Ovary (tissue), 10 donors: ENCODE data around the gene PFKP. TPM values are rescaled to one million over a fixed set of nuclear protein-coding genes. Genes with fewer than 3 reads are reported as not detected.

Experiments
- DNase-seq, 5 donors: peaks; one replicate each; pipeline ENCODE4 v3.0.0-alpha.2; 2019 to 2020
- H3K27ac ChIP-seq, 2 donors: fragments of 200-600 bp; one replicate each; pipeline versions ENCODE4 v1.5.1 to v1.8.0; 2019 to 2022
- H3K27me3 ChIP-seq: fragments of 200-600 bp; one replicate; pipeline ENCODE4 v1.8.0; 2022
- H3K36me3 ChIP-seq: fragments of 200-600 bp; sonication (generic); one replicate; pipeline ENCODE4 v1.5.1; 2019
- H3K4me1 ChIP-seq: one replicate; pipeline ENCODE4 v1.8.1; 2013; ENCODE audit warnings: mild to moderate bottlenecking, moderate library complexity; ENCODE audit not compliant: insufficient read depth
- H3K4me3 ChIP-seq: fragments of 200-600 bp; sonication (generic); one replicate; pipeline ENCODE4 v1.5.1; 2017
- H3K9me3 ChIP-seq, 2 donors: fragments of 200-600 bp in 1 of 2; sonication (generic) in 1 of 2; one replicate each; pipeline versions ENCODE4 v1.5.1 to v1.8.1; 2013 to 2019; ENCODE audit warnings: mild to moderate bottlenecking in 1 of 2, moderate library complexity in 1 of 2
- CTCF ChIP-seq, 3 donors: fragments of 450-650 bp in 2 of 3; fragments of 200-600 bp in 1 of 3; IDR thresholded peaks; one replicate each; pipeline versions ENCODE4 v1.5.1 to v1.8.0; 2016 to 2022; ENCODE audit warnings: antibody characterized with exemption in 3 of 3, mild to moderate bottlenecking in 1 of 3
- EP300 ChIP-seq: sonication (generic); formaldehyde crosslinking; IDR thresholded peaks from one replicate; pipeline ENCODE4 v1.6.1; 2017; ENCODE audit warnings: antibody characterized with exemption
- POLR2A ChIP-seq: fragments of 450-650 bp; IDR thresholded peaks from one replicate; pipeline ENCODE4 v1.6.1; 2017; ENCODE audit warnings: antibody characterized with exemption, mild to moderate bottlenecking, moderate library complexity
- WGBS, 3 donors: extraction: QIAGEN DNeasy Blood & Tissue Kit in 1 of 3; methylation state at CpG; one replicate each; pipeline versions ENCODE4 v1.1.5 to v1.1.7; 2013 to 2017; 5-methylcytosine and 5-hydroxymethylcytosine counted together
- intact Hi-C, 4 donors: fragments of 100-400 bp; cut with DNase I; formaldehyde crosslinking; loops; one replicate each; pipeline versions ENCODE4 v1.11.0 to v1.15.1; 2022 to 2023
- long read RNA-seq, 3 donors: library from polyadenylated mRNA in 2 of 3; unstranded in 2 of 3; transcript quantifications; one replicate each; pipeline ENCODE4 v2.0.0 and lab custom pipeline, GENCODE V29; 2021 to 2026
- polyA plus RNA-seq, 2 donors: library from polyadenylated mRNA; stranded (reverse); fragments of 200-250 nt in 1 of 2; fragments of 350-450 nt in 1 of 2; fragmentation: Illumina TruSeq in 1 of 2; extraction: RNeasy Lipid Tissue Mini Kit (QIAGEN cat#74804) in 1 of 2; gene quantifications; one replicate each; pipeline ENCODE4 v1.2.3, GENCODE V29; 2013 to 2014
- total RNA-seq, 7 donors: library from RNA; depleted of rRNA in 2 of 7; stranded (reverse); fragments of >200 nt in 2 of 7; fragmentation: NEBNext Ultra II Directional in 3 of 7; extraction: Animal tissue kit (Norgen Biotek cat#: 25700) in 3 of 7; gene quantifications; one replicate each; pipeline versions ENCODE4 v1.1.0 to v1.2.4, GENCODE V29; 2016 to 2023
- donor health status: DM: no; HTN: no; CAD: no; lungs with moderate emphysema.
- donor health status: DM: no; HTN: no; CAD: no.
- donor health status: Bipolar disorder and iron deficiency.
- donor health status: DM: yes; HTN: yes; CAD: no.
- donor health status: DM: no; HTN: no; CAD: no.
- donor health status: DM: yes; HTN: yes; CAD: no.

Gene PFKP
- 10 to 100 TPM; 12.4 to 43.4 (median 23.1) TPM for total RNA-seq
- polyA plus RNA-seq: 10 to 100 TPM; 19.6 to 74.9 TPM
- long read RNA-seq, donor 1, transcript PFKP-203 (22 exons, 2,654 nt): major isoform, 128 of 164 reads
- long read RNA-seq, donor 1, partial matches to known transcripts: 17 of 164 reads
- long read RNA-seq, donor 1, other reads (novel, unspliced or antisense): 18 of 164 reads
- long read RNA-seq, donor 2, partial matches to known transcripts: 6 of 8 reads
- long read RNA-seq, donor 2, other reads (novel, unspliced or antisense): 0 of 8 reads
- long read RNA-seq, donor 3, transcript PFKP-203 (22 exons, 2,654 nt): major isoform, 50 of 67 reads
- long read RNA-seq, donor 3, partial matches to known transcripts: 6 of 67 reads
- long read RNA-seq, donor 3, other reads (novel, unspliced or antisense): 11 of 67 reads

DNA sequence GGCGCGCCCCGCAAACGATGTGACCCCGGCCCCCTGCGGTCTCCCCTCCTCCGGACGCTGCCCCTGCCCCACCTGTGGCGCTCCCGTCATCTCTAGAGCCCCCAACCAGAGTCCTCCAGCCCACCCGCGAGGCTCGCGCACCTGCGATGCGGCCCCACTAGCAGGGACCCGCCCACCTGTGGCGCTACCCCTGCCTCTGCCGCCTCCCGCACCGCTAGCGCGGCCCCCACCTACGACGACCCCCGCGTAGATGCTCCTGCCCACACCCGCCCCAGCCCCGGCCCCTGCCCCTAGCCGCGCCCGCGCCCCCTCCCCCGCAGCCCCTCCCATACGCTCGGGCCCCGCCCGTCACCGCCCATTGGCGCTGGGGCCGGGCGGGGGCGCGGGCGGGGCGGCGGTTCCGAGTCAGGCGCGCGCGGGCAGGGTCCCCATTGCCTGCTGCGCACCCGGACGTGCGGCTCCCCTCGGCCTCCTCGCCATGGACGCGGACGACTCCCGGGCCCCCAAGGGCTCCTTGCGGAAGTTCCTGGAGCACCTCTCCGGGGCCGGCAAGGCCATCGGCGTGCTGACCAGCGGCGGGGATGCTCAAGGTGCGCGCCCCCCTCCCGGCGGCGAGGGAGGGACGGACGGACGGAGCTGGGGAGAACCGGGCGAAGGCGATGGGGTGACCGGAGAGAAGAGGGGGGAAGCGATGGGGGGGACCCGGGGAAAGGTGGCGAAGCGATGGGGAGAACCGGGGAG, at the start of gene PFKP:
PFKP (plus strand) TSS at position 431 of the 741 bp plus-strand sequence; CDS start at position 479, 48 bp downstream.
- H3K27me3 ChIP-seq: no peaks in the 10 kb centered on the region
- H3K4me3 ChIP-seq: peak within 1 kb of the TSS; percentile 58
- intact Hi-C loops: no loop called here
- WGBS, 3 donors: 0 to 1% (median 1%) methylated on average over 34 to 86 of the region's 86 CpGs
- DNase-seq: peak in 4 of 5 donors; percentile 36 to 72 (median 59)
- H3K36me3 ChIP-seq: no peaks in the 10 kb centered on the region
- H3K9me3 ChIP-seq: no peaks in the 10 kb centered on the region
- TF ChIP-seq POLR2A (no peak), EP300 (no peak), CTCF (IDR thresholded peaks at IDR 0.05) (no peak)
- peak within 1 kb of the TSS; percentile 31 to 45 for H3K27ac ChIP-seq
- H3K4me1 ChIP-seq: peaks cover 9% of the 10 kb centered on the region

DNA sequence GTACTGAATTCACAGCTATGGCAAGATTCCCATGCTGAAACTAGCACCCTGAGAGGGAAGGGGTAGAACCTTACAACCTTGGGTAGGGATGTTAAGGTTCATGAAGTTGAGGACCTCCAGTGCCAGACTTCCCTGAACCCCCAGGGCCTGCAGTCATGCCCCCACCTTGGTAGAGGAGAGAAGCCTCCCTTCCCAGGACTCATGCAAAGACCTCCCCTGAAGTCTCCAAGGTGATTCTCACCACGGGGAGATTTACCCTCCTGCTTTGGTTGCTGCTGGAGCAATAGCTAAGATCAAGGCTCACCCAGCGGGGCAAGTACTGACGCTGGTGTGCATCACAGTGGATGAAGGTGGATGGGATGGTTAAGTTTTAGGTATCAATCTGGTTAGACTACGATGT, 49.1 kb upstream of the PFKP start:
- H3K9me3 ChIP-seq: no peaks in the 10 kb centered on the region
- no peak overlapping the region for H3K4me3 ChIP-seq
- no peak overlapping the region for H3K27ac ChIP-seq
- no peaks in the 10 kb centered on the region for H3K36me3 ChIP-seq
- intact Hi-C loops: no loop called here
- no peaks in the 10 kb centered on the region for H3K27me3 ChIP-seq
- TF ChIP-seq CTCF (IDR thresholded peaks at IDR 0.05): no peak
- no peak for TF ChIP-seq POLR2A
- TF ChIP-seq EP300: no peak
- no peak for DNase-seq
- no peaks in the 10 kb centered on the region for H3K4me1 ChIP-seq
- 81 to 95% (median 89%) methylated on average over 4 of the region's 4 CpGs for WGBS, 3 donors

- intact Hi-C loops: no loop called here
- DNase-seq: no peak
- Histone ChIP-seq H3K9me3 (no peaks in the 10 kb centered on the region), H3K4me3 (no peak overlapping the region), H3K4me1 (no peaks in the 10 kb centered on the region), H3K36me3 (no peaks in the 10 kb centered on the region), H3K27me3 (no peaks in the 10 kb centered on the region), H3K27ac (no peak overlapping the region)
- TF ChIP-seq POLR2A: no peak
- TF ChIP-seq CTCF (IDR thresholded peaks at IDR 0.05): no peak
- no peak for TF ChIP-seq EP300
- 93 to 95% (median 95%) methylated on average over 15 of the region's 15 CpGs for WGBS, 3 donors
Measured at GRCh38 chr10:3020311-3020710, 47.0 kb upstream of the PFKP start.

DNA sequence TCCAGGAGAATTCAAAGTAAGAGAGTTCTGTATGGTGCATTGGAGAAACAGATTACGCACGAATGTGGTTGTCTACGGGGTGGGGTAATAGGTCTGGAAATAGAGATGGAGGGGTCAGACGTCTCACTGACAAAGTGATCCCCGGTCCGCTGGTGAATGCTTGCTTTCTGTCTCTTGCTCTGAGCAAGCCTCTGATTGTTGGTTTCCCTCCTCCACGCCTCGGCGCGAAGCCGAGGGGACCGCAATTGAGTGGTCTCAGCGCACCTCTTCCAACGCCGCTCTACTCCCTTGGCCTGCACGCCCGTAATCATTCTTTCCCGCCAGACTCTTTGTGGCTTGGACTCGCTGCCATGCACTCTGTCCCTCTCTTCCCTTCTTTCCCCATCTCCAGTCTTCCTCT, 46.5 kb upstream of the PFKP start:
- Histone ChIP-seq H3K36me3 (no peaks in the 10 kb centered on the region), H3K4me3 (no peak overlapping the region), H3K9me3 (no peaks in the 10 kb centered on the region), H3K27ac (no peak overlapping the region), H3K4me1 (no peaks in the 10 kb centered on the region), H3K27me3 (no peaks in the 10 kb centered on the region)
- no peak for TF ChIP-seq POLR2A
- intact Hi-C loops: no loop called here
- WGBS, 3 donors: 93 to 95% (median 95%) methylated on average over 19 of the region's 19 CpGs
- no peak for DNase-seq
